Measurements from ENCODE around the gene CGA.

CGA gene

DNA sequence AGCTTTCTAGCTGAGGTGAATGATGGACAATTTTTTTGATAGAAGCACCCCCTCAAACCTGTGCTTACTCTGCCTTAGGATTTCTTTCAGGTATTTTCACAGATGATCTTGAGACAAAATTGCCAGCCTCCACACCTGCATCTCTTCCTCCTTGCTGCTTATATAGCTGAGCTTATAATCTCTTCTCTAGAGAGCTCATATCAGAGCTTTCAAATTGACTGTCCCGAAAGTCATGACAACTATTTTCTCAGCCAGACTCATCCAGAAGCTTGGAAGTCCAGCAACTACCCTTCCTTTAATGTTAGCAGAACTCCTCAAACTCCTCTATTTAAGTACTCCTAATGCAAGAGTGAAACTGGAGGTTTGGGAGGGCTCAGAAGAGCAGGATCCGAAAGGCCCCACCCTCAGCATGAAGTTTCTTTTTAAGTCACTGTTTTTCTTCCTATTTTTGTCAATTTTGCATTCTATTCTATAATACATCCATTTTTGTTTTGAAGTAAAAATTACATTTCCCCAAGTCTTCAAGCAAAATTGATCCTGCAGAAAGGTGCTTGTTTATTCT, 12.7 kb downstream of the CGA start:
- CTCF ChIA-PET: interaction anchor here (1.2 kb wide), 2 partner anchors 9 to 13 kb away, joined by 3 to 4 read pairs; no protein-coding TSS in a partner anchor
- POLR2A ChIA-PET: no interaction called here
- no peaks in the 10 kb centered on the region for H3K9me3 ChIP-seq (ENCODE audit: control insufficient read depth, insufficient read depth, low read depth, low read length)

DNA sequence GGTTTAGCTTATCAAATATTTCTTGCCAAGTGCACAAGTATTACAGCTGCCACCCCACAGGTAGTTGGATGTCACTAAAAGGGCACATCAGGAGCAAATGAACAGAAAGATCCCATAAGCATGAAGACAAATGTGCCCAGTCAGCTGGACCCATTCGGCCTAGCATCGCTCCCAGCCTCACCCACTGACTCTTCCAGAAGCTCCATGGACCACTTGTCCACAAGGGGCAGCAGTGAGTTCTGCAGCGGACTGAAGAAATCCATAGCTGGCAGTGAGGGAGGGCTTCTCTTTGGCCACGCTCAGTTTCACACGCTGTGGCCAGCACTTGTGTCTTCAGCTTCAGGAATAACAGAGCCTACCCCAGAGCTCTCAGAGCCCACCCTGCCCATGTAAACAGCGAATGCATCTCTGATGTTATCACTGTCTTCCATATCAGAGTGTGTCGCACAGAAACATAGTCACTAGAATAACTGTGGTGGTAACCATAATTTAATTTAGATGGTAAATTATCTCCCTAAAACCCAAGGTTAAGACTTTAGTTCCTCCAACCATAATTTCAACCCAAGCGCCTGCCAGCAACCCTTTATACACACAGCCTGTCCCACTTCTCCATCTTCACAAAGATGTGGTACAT, 15.8 kb downstream of the CGA start:
- POLR2A ChIA-PET: interaction anchor here (0.5 kb wide), 1 partner anchor 411 kb away, joined by 3 read pairs; no protein-coding TSS in a partner anchor
- TF ChIP-seq ZNF837 (tag by site-specific recombination; IDR thresholded peaks at IDR 0.05): no peak
- TF ChIP-seq, protein P1, sequence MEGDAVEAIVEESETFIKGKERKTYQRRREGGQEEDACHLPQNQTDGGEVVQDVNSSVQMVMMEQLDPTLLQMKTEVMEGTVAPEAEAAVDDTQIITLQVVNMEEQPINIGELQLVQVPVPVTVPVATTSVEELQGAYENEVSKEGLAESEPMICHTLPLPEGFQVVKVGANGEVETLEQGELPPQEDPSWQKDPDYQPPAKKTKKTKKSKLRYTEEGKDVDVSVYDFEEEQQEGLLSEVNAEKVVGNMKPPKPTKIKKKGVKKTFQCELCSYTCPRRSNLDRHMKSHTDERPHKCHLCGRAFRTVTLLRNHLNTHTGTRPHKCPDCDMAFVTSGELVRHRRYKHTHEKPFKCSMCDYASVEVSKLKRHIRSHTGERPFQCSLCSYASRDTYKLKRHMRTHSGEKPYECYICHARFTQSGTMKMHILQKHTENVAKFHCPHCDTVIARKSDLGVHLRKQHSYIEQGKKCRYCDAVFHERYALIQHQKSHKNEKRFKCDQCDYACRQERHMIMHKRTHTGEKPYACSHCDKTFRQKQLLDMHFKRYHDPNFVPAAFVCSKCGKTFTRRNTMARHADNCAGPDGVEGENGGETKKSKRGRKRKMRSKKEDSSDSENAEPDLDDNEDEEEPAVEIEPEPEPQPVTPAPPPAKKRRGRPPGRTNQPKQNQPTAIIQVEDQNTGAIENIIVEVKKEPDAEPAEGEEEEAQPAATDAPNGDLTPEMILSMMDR (tag by site-specific recombination; IDR thresholded peaks at IDR 0.05): peak; percentile 71; the same call in 1 of the 2 replicates

More for the DNA sequence above, 12.7 kb downstream of the CGA start:
- H3K27ac ChIP-seq (ENCODE audit: extremely low read depth, low read depth, low read length): no peak overlapping the region
- TF ChIP-seq EGR2 (tag by site-specific recombination; IDR thresholded peaks at IDR 0.05; ENCODE audit: low read depth) (no peak), SCRT1 (tag by site-specific recombination; IDR thresholded peaks at IDR 0.05; ENCODE audit: borderline replicate concordance) (no peak), ZNF23 (tag by site-specific recombination; IDR thresholded peaks at IDR 0.05; ENCODE audit: borderline replicate concordance) (no peak), RBAK (tag by site-specific recombination; IDR thresholded peaks at IDR 0.05) (no peak), ZNF394 (tag by site-specific recombination; IDR thresholded peaks at IDR 0.05; ENCODE audit: borderline replicate concordance) (no peak), ZNF266 (tag by site-specific recombination; IDR thresholded peaks at IDR 0.05; ENCODE audit: low read depth) (no peak), ZNF292 (tag by site-specific recombination; IDR thresholded peaks at IDR 0.05; ENCODE audit: borderline replicate concordance, low read depth) (no peak), ZNF2 (tag by site-specific recombination; IDR thresholded peaks at IDR 0.05) (no peak), SALL2 (tag by site-specific recombination; IDR thresholded peaks at IDR 0.05; ENCODE audit: borderline replicate concordance) (no peak), ZNF175 (tag by site-specific recombination; IDR thresholded peaks at IDR 0.05) (no peak), ZBTB8A (tag by site-specific recombination; IDR thresholded peaks at IDR 0.05) (no peak), ZNF174 (tag by site-specific recombination; IDR thresholded peaks at IDR 0.05) (no peak), ZNF211 (tag by site-specific recombination; IDR thresholded peaks at IDR 0.05; ENCODE audit: low read depth) (no peak), ZNF585B (tag by site-specific recombination; IDR thresholded peaks at IDR 0.05) (no peak), ZNF830 (tag by site-specific recombination; IDR thresholded peaks at IDR 0.05; ENCODE audit: low read depth) (no peak), ZNF600 (tag by site-specific recombination; IDR thresholded peaks at IDR 0.05) (no peak)
- TF ChIP-seq, protein P2, sequence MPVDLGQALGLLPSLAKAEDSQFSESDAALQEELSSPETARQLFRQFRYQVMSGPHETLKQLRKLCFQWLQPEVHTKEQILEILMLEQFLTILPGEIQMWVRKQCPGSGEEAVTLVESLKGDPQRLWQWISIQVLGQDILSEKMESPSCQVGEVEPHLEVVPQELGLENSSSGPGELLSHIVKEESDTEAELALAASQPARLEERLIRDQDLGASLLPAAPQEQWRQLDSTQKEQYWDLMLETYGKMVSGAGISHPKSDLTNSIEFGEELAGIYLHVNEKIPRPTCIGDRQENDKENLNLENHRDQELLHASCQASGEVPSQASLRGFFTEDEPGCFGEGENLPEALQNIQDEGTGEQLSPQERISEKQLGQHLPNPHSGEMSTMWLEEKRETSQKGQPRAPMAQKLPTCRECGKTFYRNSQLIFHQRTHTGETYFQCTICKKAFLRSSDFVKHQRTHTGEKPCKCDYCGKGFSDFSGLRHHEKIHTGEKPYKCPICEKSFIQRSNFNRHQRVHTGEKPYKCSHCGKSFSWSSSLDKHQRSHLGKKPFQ (tag by site-specific recombination; IDR thresholded peaks at IDR 0.05): no peak
- TF ChIP-seq, protein P3, sequence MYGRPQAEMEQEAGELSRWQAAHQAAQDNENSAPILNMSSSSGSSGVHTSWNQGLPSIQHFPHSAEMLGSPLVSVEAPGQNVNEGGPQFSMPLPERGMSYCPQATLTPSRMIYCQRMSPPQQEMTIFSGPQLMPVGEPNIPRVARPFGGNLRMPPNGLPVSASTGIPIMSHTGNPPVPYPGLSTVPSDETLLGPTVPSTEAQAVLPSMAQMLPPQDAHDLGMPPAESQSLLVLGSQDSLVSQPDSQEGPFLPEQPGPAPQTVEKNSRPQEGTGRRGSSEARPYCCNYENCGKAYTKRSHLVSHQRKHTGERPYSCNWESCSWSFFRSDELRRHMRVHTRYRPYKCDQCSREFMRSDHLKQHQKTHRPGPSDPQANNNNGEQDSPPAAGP (tag by site-specific recombination; IDR thresholded peaks at IDR 0.05): no peak
- TF ChIP-seq, protein P4, sequence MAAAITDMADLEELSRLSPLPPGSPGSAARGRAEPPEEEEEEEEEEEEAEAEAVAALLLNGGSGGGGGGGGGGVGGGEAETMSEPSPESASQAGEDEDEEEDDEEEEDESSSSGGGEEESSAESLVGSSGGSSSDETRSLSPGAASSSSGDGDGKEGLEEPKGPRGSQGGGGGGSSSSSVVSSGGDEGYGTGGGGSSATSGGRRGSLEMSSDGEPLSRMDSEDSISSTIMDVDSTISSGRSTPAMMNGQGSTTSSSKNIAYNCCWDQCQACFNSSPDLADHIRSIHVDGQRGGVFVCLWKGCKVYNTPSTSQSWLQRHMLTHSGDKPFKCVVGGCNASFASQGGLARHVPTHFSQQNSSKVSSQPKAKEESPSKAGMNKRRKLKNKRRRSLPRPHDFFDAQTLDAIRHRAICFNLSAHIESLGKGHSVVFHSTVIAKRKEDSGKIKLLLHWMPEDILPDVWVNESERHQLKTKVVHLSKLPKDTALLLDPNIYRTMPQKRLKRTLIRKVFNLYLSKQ (tag by site-specific recombination; IDR thresholded peaks at IDR 0.05; ENCODE audit: borderline replicate concordance): no peak
- H3K4me3 ChIP-seq (ENCODE audit: low read depth, low read length): no peak overlapping the region
- no peaks in the 10 kb centered on the region for H3K36me3 ChIP-seq (ENCODE audit: control insufficient read depth in 2 of 2, insufficient read depth in 1 of 2, low read length in 2 of 2)
- no peaks in the 10 kb centered on the region for H3K4me1 ChIP-seq (ENCODE audit: control insufficient read depth, insufficient read depth, low read length)

More for the DNA sequence above, 15.8 kb downstream of the CGA start:
- H3K4me3 ChIP-seq (ENCODE audit: low read depth, low read length): no peak overlapping the region
- CTCF ChIA-PET: interaction anchor here (0.5 to 3.7 kb wide), 54 partner anchors 9 to 1866 kb away, joined by 3 to 55 read pairs (median 3); partner anchors contain the start of gene CGA
- no peak overlapping the region for H3K27ac ChIP-seq (ENCODE audit: extremely low read depth, low read depth, low read length)
- H3K4me1 ChIP-seq (ENCODE audit: control insufficient read depth, insufficient read depth, low read length): no peaks in the 10 kb centered on the region
- H3K36me3 ChIP-seq (ENCODE audit: control insufficient read depth in 2 of 2, insufficient read depth in 1 of 2, low read length in 2 of 2): no peaks in the 10 kb centered on the region
- H3K9me3 ChIP-seq (ENCODE audit: control insufficient read depth, insufficient read depth, low read depth, low read length): no peaks in the 10 kb centered on the region
